HG02759 (cell line): ENCODE measurements around the gene KLK13.

Experiments used
- ATAC-seq: cut with Tn5 transposase; IDR thresholded peaks from one replicate; pipeline ENCODE4 v1.9.1; 2021; ENCODE audit warnings: mild to moderate bottlenecking, moderate library complexity; ENCODE audit not compliant: unreplicated experiment

KLK13 gene

DNA sequence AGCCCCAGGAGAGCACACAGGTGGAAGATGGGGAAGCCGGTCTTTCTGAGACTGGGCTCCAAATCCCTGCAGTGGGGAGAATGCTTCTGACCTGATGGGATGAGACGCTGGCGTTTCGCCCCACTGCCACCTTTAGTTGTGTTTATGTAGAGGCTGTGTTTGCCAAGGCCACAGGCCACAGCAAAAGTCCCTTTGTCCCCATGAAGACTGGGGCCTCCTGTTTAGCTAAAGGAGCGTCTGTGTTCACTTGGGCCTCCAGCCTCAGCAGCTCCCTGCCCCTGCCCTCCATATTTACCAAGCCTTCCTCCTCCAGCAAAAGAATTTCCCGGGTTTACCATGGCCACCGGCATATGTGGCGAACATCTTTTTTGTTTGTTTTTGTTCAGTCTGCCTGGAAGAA is 28.2 kb upstream of the KLK13 start:
- no peak for ATAC-seq

DNA sequence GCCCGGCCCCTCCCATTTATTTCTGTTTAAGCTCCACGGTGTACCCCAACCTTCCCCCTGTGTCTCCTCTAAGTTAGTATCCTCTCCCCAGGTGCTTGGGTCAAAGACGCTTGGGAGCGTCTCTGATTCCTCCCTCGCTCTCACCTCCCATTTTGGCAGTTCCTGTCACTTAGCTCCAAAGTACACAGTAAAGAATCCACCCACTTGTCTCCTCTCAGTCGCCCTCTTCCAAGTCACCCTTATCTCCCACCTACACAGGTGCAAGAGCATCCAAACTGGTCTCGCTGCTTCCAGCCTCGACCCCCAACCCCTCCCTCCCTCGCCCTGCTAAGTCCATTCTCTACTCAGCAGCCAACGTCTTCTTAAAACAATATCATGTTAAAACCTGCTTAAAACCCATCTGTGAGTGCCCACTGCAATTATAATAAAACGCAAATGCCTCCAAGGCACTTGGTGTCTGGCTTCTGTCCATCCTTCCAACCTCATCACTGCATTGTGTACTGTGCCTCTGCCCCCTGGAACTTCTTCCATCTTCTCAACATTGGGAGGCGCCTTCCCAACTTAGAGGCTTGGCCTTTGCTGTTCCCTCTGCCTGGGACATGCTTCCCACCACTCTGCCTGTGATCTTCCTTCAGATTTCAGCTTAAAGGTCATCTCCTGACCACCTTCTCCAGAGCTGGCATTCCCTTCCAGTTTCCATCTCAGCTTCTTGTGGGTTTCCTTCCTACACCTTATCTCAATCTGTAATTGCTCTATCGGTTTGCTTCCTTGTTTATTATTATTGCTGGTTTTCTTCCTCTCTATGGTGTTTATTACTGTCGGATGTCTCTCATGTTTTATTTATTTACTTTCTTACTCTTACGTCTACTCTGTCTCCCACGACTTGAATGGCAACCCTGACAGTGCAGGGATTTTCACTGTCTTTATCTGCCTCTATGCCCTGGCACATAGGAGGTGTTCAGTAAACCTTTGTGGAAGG is 27.3 kb upstream of the KLK13 start:
- no peak for ATAC-seq

DNA sequence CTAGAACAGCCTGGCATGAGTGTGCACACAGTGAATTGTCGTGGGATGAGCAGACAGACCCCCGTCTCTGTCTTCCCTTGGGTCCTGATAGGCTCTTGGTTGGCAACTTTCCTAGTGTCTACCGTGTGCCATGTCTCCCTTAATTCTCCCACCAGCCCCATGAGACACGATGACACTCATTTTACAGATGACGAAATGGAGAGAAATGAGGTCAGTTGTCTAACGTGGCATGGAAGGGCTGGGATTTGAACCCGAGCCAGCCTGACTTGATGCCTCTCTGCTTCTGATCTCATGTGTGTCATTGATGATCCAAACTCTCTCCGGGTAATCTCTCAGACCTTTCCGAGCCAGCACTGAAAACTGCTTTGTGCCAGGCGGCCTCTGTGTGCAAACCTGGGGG is 26.2 kb upstream of the KLK13 start:
- no peak for ATAC-seq

DNA sequence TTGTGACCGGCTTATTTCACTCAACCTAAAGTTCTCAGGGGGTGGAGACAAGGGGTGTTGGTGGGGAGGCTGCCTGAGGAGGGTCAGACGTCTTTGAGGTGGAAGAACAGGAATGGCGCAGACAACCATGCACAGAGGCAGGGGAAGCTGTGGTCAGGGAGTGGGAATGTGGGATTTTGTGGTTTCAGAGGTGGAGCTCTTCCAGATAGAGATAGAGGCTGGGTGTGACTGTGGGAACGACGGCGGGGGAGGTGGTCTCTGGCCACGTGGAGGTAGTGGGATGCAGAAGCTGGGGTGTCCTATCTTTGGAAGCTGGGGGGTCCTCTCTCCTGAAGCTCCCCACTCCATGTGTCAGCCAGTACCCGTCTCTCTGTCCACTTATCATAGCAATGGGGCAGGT is 25.6 kb upstream of the KLK13 start:
- no peak for ATAC-seq

DNA sequence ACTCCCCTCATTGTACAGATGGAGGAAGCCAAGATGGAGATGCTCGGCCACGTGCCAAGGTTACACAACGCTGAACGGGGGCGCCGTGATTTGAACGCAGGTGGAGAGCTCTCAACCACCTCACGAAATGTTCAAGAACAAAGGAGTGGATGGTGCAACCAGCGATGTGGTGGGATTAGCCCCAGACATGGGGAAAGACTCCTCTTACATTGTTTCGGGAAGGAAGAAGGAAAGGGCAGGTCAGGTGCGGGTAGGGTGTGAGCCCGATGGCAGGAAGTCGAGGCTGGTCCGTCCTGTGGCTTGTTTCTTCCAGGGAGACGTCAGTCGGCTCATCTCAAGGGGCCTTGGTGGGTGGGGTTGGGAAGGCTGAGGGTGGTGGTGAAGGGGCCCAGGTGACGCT is 24.9 kb upstream of the KLK13 start:
- no peak for ATAC-seq

DNA sequence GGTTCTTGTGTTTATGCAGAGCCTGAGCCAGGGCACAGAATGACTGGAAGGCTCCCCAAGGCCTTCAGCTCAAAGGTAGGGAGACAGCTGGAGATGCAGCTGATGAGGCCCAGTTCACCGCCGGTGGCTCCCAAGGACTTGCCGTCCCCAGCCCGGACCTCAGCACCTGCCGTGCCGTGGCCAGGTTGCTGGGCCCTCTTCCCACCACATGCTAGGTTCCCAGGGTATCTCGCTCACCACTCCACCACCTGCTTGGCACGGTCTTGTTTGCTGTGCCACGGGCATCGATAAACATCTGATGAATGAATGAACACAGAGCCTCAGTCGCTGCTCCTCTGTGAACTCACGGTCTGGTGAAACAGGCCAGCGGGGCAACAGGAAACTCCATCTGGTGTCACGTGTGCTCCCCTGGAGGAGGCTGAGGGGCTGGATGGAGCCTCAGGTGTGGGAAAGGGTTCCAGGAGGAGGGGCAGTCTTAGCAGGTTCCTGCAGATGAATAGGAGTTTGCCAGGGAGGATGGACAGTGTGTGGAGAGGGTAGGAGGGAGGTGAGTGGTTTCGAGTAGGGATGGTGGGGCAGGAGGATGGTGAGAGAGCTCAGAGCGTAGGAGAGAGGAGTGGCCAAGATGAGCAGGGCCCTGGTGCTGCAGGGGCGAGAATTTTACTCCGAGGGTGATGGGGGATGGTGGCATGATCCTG is 21.4 kb upstream of the KLK13 start:
- no peak for ATAC-seq

DNA sequence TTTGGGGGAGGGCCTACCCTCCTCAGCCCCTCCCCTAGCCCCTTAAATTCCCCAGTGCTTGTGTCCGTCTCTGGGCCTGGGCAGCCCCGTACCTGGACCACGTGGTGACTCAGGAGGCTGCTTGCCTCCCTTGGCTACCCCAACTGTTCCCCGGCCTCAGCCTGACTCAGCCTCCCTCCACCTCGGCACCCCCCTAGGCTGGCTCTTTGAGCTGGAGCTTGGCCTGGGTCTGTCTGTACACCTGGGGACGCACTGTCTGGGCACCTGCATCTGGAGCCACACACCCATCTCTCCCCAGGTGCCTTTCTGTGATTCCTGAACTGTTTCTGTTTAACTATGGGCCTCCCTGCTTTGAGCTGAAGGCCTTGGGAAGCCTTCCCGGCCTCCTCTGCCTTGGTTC is 19.6 kb upstream of the KLK13 start:
- no peak for ATAC-seq

DNA sequence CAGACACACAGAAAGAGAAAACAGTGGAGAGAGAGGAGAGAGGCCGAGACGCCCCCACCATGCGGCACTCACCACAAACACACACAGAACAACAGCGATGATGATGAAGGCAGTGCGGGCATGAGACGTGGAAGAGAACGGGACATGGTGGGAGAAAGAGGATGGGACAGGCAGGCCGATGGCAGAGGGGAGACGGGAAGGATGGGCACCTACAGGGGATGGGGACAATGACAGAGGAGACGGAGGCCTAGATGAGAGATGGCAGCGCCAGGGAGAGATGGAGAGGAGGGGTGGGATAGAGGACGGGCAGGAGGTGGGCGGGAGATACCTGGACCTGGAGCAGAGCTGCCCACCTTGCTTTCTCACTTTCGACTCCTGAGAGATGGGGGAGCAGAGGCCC is 18.9 kb upstream of the KLK13 start:
- ATAC-seq, result no peak

DNA sequence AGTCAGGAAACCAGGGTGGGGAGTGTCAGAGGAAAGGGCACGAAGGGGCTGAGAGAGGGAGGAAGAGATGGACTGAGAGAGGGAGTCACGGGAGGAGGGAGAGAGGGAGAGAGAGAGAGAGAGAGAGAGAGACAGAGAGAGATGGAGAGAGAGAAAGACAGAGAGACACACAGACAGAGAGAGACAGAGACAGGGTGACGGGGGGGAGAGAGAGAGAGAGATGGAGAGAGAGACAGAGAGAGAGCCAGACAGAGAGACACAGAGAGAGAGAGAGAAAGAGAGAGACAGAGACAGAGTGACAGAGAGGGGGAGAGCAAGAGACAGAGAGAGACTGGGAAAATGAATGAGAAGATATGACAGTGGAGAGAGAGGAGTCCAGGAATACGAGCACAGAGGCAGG is 18.3 kb upstream of the KLK13 start:
- no peak for ATAC-seq

DNA sequence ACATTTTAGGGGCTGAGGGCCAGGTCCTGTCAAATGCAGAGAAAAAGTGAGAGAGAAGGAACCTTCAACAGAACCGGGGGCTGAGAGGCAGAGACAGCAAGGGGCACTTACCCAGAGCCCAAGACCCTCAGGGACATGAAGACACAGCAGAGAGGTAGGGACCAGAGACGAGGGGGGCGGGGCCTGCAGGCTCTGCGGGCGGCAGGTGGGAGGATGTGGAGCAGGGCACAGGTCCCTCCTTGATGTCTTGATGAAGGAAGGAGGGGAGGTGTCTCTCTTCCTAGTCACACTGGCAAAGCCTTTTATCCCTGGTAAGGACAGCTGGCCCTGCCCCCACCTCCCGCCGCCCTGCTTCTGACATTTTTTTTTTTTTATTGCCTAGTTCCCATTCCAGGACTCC is 17.7 kb upstream of the KLK13 start, which contains the start of gene KLK14:
KLK14 (minus strand) TSS at position 277 of the 400 bp plus-strand sequence; CDS start at position 4, 273 bp downstream.
- ATAC-seq, result no peak

DNA sequence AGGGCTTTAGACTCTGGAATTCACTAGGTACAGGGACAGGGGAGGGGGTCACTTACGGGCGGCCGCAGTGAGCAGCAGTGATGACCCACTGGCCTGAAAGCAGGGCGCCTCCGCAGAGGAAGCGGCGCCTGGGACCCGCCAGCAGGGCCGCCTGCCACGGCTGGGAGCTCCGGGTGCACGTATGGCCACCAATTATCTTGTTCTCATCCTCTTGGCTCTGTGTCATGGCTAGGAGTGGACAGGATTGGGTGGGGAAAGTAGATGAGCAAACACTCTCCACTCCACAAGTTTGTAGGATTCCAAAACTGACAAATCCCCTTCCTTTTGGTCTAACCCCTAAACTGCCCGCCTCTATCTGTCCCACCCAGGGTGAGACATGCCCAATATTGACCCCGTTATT is 16.6 kb upstream of the KLK13 start:
- ATAC-seq, result no peak

DNA sequence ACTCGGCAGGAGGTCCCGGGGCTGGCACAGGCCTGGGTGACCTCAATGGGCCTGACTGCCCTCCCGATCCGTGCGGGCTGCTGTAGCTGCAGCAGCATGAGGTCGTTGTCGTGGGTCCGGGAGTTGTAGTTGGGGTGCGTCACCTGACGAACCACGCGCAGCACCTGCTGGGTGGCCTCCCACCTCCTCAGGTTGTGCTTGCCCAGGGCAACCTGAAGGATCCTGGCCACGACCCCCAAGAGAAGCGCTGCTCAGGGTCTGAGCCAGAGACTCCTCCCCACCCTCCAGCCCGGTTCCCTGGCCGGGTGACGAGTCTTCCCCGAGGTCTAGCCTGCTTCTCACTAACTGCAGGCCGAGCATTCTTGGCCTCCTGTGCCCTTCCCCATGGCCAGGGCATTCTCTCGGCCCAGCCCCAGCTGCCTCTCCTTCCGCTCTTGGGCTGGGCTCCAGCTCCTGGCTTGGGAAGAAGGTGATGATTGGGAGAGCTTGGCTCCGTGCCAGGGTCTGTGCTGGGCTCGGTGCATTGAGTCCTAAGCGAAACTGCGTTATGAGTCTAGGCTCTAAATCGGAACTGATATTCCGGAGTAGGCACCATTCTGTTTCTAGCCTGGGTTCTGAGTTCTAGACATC is 14.7 kb upstream of the KLK13 start:
- no peak for ATAC-seq

DNA sequence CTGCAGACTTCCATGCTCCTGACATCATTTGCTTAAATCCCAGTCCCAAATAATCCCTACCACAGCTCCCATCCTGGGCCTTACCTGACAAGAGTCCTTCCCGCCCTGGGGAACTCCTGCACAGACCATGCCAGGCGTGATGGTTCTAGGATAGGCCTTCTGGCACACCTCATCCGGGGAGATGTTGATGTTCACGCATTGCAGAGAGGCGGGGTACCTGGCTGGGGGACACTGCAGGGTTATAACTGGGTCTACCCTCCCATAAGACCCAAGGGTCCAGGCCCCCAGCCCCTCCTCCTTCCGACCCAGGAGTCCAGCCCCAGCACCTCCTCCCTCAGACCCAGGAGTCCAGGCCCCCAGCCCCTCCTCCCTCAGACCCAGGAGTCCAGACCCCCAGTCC is 13.8 kb upstream of the KLK13 start:
- no peak for ATAC-seq

DNA sequence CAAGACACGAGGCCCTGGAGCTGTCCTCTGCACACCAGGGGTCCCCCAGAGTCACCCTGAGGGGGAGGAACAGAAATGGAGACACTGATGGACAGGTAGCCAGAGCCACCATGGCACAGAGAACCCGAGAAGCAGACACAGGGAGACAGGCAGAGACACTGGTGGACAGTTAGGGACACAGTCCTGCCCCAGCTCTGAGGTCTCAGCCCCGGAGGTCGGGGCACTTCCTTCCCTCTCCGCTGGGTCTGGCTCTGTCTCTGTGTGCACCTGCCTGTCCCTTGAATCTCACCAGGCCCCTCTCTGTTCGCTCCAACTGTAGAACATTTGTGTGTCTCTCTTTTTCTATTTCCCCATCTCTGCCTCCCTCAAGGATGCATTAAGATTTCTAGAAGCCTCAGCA is 13.2 kb upstream of the KLK13 start:
- no peak for ATAC-seq

DNA sequence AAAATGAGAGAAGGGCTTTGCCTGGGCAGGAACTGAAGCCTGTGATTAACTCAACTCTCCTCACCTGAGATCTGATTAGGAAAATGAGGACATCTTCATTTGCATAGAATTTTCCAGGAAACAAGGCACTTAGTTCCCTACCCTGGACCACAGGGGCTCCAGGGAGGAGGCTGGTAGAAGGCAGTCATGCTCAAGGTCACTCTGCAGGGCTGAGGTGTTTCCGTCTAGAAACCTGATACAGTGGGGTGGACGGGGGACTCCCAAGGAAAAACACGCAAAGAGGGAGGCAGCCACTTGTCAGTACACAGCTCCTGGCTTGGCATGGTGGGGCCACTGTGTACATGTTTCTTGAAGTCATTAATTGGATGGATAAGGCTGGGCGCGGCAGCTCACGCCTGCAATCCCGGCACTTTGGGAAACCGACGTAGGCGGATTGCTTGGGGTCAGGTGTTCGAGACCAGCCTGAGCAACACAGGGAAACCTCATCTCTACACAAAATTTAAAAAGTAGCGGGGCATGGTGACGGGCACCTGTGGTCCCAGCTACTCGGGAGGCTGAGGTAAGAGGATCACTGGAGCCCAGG is 11.8 kb upstream of the KLK13 start:
- ATAC-seq, result no peak

DNA sequence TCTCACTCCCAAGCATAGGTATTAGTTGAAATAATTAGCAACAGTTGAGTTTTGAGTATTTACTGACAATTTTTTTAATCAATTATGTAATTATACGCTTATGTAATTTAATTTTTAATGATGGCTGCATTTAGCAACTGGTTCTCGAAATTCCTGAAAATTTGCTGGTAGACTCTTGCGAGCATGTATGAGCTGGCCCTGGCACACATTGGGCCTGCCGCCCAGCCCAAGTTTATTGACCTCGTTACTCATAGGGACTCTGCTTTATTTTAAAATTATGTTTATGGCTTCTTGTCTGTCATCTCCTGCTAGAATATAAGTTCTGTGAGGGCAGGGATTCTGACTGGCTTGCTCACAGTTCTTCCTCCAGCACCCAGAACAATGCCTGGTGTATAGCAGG is 11.1 kb upstream of the KLK13 start:
- no peak for ATAC-seq

DNA sequence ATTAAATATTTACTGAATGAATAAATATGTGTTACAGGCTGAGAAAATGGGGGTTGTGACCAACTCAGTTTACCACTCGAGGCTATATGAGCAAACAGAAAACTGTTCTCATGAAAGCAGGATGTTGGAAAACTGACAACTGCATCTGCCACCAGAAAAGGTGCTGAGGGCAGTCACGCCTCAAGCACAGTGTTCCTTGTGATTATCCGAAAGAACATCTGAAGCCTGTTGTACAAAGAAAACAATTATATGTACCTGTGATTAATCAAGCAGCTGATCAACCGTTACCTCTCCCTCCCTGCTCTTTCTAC is 6.2 kb upstream of the KLK13 start:
- ATAC-seq, result no peak

DNA sequence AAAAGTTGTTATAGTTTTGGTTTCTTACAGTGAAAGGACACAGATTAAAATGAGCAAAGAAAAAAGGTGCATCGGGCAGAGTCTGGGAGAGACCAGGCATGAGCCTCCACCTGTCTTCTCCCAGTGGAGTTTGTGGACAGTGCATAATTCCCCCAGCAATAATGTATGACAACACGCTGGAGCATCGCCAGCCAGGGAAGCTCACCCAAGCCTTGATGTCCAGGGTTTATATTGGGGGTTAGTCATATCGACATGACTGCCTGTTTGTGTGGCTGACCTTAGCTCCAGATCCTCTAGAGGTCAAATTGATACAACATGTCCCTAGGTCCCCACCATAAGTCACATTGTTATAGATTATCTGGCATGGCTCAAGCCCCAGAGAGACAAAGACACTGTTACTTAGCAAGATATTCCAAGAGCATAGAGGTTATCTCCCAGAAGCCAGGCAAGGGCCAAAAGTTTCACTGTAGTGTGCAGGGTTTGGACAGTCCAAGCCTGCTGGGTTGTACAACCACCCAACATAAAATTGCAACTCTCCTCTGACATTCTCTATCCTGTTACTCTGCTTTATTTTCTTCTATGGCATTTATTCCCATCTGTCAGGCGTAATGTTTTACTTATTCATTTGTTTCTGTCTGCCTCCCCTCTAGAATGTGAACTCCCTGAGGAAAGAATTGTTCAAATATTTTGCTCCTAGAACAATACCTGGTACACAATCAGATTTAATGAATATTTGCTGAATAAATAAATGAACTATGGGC is 5.6 kb upstream of the KLK13 start:
- no peak for ATAC-seq

DNA sequence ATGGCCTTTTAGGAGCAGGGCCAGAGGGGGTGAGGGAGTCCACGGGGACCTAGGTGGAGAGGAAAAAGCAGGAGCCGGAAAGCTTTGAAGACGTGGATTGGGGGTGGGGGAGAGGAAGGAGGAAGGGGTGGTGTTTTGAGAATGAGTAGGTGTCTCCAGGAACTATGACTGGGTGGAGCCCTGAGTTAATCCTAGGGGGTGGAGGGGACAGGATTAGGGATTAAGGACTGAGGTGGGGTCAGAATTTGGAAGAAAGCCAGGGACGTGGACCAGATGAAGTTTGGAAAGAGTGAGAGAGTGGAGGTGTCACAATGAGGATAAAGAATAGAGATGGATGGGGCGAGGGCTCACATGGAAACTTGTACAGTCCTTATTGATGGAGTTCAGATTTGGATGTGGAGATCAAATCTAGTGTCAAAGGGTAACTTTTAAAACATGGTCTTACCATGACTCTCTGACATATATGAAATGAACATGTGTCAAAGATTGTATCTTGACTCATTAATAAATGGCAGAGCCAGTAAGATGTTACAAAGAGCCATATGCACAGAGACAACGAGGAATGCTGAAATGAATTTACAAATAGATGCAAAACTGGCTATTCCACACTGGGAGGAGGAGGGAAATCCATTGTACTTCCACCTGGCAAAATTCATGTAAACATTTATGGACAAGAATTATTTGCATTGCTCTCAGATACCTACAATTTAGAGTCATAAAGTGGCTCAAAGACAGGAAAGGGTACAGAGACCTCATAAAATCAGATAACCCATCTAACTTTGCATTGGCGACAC is 1.7 kb upstream of the KLK13 start:
- ATAC-seq, result no peak
